Astrocyte (in vitro differentiated cells and primary cell): Measurements from ENCODE around the gene TPH2.

Source experiments
- EZH2 ChIP-seq: IDR thresholded peaks from 2 replicates; pipeline ENCODE4 v1.6.1; 2012; ENCODE audit warnings: mild to moderate bottlenecking, low read length, inconsistent platforms; ENCODE audit not compliant: insufficient read depth
- TF ChIP-seq, protein P1 (sequence below): IDR thresholded peaks from 2 replicates; pipeline ENCODE4 v1.5.1; 2011; ENCODE audit warnings: low read depth, mild to moderate bottlenecking, inconsistent platforms, low read length, moderate library complexity; ENCODE audit not compliant: insufficient read depth

GRCh38 chr12:71973687-71974086, 35.0 kb downstream of the TPH2 start:
- TF ChIP-seq, protein P1, sequence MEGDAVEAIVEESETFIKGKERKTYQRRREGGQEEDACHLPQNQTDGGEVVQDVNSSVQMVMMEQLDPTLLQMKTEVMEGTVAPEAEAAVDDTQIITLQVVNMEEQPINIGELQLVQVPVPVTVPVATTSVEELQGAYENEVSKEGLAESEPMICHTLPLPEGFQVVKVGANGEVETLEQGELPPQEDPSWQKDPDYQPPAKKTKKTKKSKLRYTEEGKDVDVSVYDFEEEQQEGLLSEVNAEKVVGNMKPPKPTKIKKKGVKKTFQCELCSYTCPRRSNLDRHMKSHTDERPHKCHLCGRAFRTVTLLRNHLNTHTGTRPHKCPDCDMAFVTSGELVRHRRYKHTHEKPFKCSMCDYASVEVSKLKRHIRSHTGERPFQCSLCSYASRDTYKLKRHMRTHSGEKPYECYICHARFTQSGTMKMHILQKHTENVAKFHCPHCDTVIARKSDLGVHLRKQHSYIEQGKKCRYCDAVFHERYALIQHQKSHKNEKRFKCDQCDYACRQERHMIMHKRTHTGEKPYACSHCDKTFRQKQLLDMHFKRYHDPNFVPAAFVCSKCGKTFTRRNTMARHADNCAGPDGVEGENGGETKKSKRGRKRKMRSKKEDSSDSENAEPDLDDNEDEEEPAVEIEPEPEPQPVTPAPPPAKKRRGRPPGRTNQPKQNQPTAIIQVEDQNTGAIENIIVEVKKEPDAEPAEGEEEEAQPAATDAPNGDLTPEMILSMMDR: no peak
- no peak for TF ChIP-seq EZH2
